ENCODE data around the gene STPG2.
"Not testable (repeated sequence)": the region's sequence is repeated elsewhere in the genome, so short reads cannot be mapped to it uniquely, and the experiment has no call there.

Gene STPG2

GRCh38 chr4:97778174-97778573 lies 365.1 kb downstream of the STPG2 start:
- DNase-seq = no peak

GRCh38 chr4:97774347-97774989 lies 368.8 kb downstream of the STPG2 start:
- DNase-seq = no peak

- DNase-seq = no peak
Measured at GRCh38 chr4:97770222-97770621, 373.1 kb downstream of the STPG2 start.

- no peak for DNase-seq
Measured at GRCh38 chr4:97762115-97762512, 381.2 kb downstream of the STPG2 start.

- DNase-seq = no peak
Measured at GRCh38 chr4:97761445-97762114, 381.7 kb downstream of the STPG2 start.

- no peak for DNase-seq
Measured at GRCh38 chr4:97759785-97760184, 383.5 kb downstream of the STPG2 start.

GRCh38 chr4:97752599-97752998 lies 390.7 kb downstream of the STPG2 start:
- no peak for DNase-seq

- no peak for DNase-seq
Measured at GRCh38 chr4:97747945-97748344, 395.3 kb downstream of the STPG2 start.

GRCh38 chr4:97720869-97721432 lies 422.3 kb downstream of the STPG2 start:
- DNase-seq = no peak

- no peak for DNase-seq
Measured at GRCh38 chr4:97691111-97691605, 452.1 kb downstream of the STPG2 start.

- no peak for DNase-seq
Measured at GRCh38 chr4:97670703-97671269, 472.5 kb downstream of the STPG2 start.

- no peak for DNase-seq
Measured at GRCh38 chr4:97665553-97665952, 477.7 kb downstream of the STPG2 start.

- no peak for DNase-seq
Measured at GRCh38 chr4:97664741-97665140, 478.5 kb downstream of the STPG2 start.

- DNase-seq = no peak
Measured at GRCh38 chr4:97662133-97662532, 481.1 kb downstream of the STPG2 start.

- DNase-seq = no peak
Measured at GRCh38 chr4:97656044-97656720, 487.1 kb downstream of the STPG2 start.

GRCh38 chr4:97653701-97654100 lies 489.6 kb downstream of the STPG2 start:
- no peak for DNase-seq

- no peak for DNase-seq
Measured at GRCh38 chr4:97646997-97647396, 496.3 kb downstream of the STPG2 start.

- no peak for DNase-seq
Measured at GRCh38 chr4:97645071-97645821, 498.0 kb downstream of the STPG2 start.

GRCh38 chr4:97643179-97643578 lies 500.1 kb downstream of the STPG2 start:
- no peak for DNase-seq

GRCh38 chr4:97639961-97640360 lies 503.3 kb downstream of the STPG2 start:
- DNase-seq = no peak

- not testable (repeated sequence) for DNase-seq
Measured at GRCh38 chr4:97633831-97634230, 509.4 kb downstream of the STPG2 start.

GRCh38 chr4:97627750-97628149 lies 515.5 kb downstream of the STPG2 start:
- no peak for DNase-seq

- DNase-seq = no peak
Measured at GRCh38 chr4:97624204-97624603, 519.1 kb downstream of the STPG2 start.

Data from NCI-H1092 (cell line).